ENCODE results near the gene HEMGN. TPM values are rescaled to one million over a fixed set of nuclear protein-coding genes. Genes with fewer than 3 reads are reported as not detected.

HEMGN gene
- total and polyA plus RNA-seq, 2 of the 4 experiments (the other 2 are of a cell fraction), result not detected

GRCh38 chr9:97918611-97919010, 19.4 kb downstream of the HEMGN start:
- ChIA-PET POLR2A (ENCODE audit: unreplicated experiment) (no interaction called here), CTCF (no interaction called here)
- H3K14ac ChIP-seq (replicated peaks; ENCODE audit: low read depth, low read length), result no peak overlapping the region
- no peak overlapping the region for H2BK120ac ChIP-seq (ENCODE audit: low read depth, low read length)
- no peak overlapping the region for H2BK15ac ChIP-seq (ENCODE audit: low read depth, low read length)
- H3K4me1 ChIP-seq (ENCODE audit: control insufficient read depth, insufficient read depth, low read length), result peaks cover 2% of the 10 kb centered on the region; the same call in 1 of the 2 replicates
- dilution Hi-C loops (cut with HindIII; ENCODE audit: low sequenced_read_pairs, unreplicated experiment) (no loop called here), intact Hi-C loops (cut with micrococcal nuclease) (no loop called here), in situ Hi-C loops (cut with MboI; ENCODE audit: low sequenced_read_pairs) (no loop called here)
- H3K4me3 ChIP-seq (ENCODE audit: insufficient read depth, low read depth, low read length), result no peak overlapping the region
- no peak overlapping the region for H3K23ac ChIP-seq (ENCODE audit: low read depth, low read length)
- no peak overlapping the region for H3K18ac ChIP-seq (ENCODE audit: low read depth, low read length)
- no peak overlapping the region for H2AK9ac ChIP-seq (replicated peaks; ENCODE audit: low read depth, low read length, poor library complexity)
- H4K20me1 ChIP-seq (ENCODE audit: insufficient read depth, low read length), result no peaks in the 10 kb centered on the region
- no peak overlapping the region for H4K5ac ChIP-seq (ENCODE audit: low read depth, low read length)
- no peak overlapping the region for H3K27ac ChIP-seq (ENCODE audit: insufficient read depth, low read length)
- no peak overlapping the region for H3K4me2 ChIP-seq (ENCODE audit: low read depth, low read length)
- no peak overlapping the region for H2BK20ac ChIP-seq (ENCODE audit: low read depth, low read length)
- H3K9me3 ChIP-seq (ENCODE audit: control insufficient read depth, insufficient read depth, low read length), result no peaks in the 10 kb centered on the region
- ATAC-seq (ENCODE audit: low read depth) (no peak), DNase-seq (no peak)
- H3K79me1 ChIP-seq (ENCODE audit: low read depth in 1 of 2, low read length in 2 of 2), result peaks cover 0 to 19% of the 10 kb centered on the region in 2 experiments; a peak in 3 of 4 replicates
- no peak overlapping the region for H3K56ac ChIP-seq (ENCODE audit: extremely low read depth, insufficient read depth, low read length)
- no TSS peak for BruUV-seq (replicated peaks)
- H3K36me3 ChIP-seq (ENCODE audit: control insufficient read depth, insufficient read depth, low read length), result peaks cover 3% of the 10 kb centered on the region; the same call in 1 of the 2 replicates
- no peaks in the 10 kb centered on the region for H3K27me3 ChIP-seq (ENCODE audit: control insufficient read depth, insufficient read depth, low read length)
- H2BK5ac ChIP-seq (ENCODE audit: low read depth, low read length, poor library complexity, severe bottlenecking), result no peak overlapping the region
- H3K4ac ChIP-seq (ENCODE audit: low read depth, low read length), result no peak overlapping the region
- no CpG with 5 or more reads among the region's 4 CpGs for WGBS, 2 experiments (ENCODE audit: extremely low coverage in 2 of 2, insufficient read length in 1 of 2)
- H3K9ac ChIP-seq (ENCODE audit: low read depth, low read length), result no peak overlapping the region
- no peak overlapping the region for H2AK5ac ChIP-seq (ENCODE audit: low read depth, low read length)
- H4K91ac ChIP-seq (ENCODE audit: insufficient read depth, low read depth, low read length), result no peak overlapping the region
- H4K8ac ChIP-seq (ENCODE audit: low read depth in 2 of 2, low read length in 2 of 2), result no peak overlapping the region
- no peak overlapping the region for H2AFZ ChIP-seq (replicated peaks; ENCODE audit: low read length, poor library complexity)
- no peaks in the 10 kb centered on the region for H3K9me1 ChIP-seq (ENCODE audit: insufficient read depth, low read length)
- TF ChIP-seq MXI1 (IDR thresholded peaks at IDR 0.05; ENCODE audit: borderline replicate concordance, low read depth, low read length) (no peak), USF2 (IDR thresholded peaks at IDR 0.05; ENCODE audit: low read depth, low read length) (no peak), ELK1 (IDR thresholded peaks at IDR 0.05; ENCODE audit: borderline replicate concordance, low read depth, low read length) (no peak), CHD1 (IDR thresholded peaks at IDR 0.05; ENCODE audit: low read depth, low read length) (no peak), MAZ (IDR thresholded peaks at IDR 0.05; ENCODE audit: borderline replicate concordance, low read depth, low read length) (no peak), POLR2A (IDR thresholded peaks at IDR 0.05; ENCODE audit: low read depth, low read length) (no peak)
